COR-L47 (cell line): ENCODE data around the gene MLLT10.
"Not testable (repeated sequence)": the region's sequence is repeated elsewhere in the genome, so short reads cannot be mapped to it uniquely, and the experiment has no call there.

Experiments
- DNase-seq: peaks from one replicate; lab custom pipeline; 2025; lab: John Stamatoyannopoulos, UW

The MLLT10 gene

DNA sequence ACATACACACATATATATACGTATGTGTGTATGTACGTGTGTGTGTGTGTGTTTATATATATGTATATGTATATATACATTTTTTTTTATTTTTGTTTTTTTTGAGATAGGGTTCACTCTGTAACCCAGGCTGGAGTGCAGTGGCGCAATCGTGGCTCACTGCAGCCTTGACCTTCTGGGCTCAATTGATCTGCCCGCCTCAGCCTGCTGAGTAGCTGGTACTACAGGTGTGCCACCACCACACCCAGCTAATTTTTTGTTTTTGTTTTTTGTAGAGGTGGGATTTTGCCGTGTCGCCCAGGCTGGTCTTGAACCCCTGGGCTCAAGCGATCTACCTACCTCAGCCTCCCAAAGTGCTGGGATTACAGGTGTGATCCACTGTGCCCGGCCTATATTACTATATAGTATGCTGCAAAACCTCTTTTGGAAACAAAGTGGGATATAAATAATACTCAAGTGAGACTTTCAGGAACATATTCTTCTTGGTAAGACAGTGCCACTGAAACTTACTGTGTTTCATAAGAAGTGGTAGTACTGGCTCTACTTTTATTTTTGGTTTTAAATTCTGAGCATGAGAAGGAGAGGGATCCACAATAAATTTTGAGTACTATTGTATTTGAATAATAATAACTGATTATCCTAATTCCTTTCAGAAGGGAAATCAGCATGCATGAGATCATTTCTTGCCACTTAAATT lies 51.0 kb downstream of the MLLT10 start:
- no peak for DNase-seq

DNA sequence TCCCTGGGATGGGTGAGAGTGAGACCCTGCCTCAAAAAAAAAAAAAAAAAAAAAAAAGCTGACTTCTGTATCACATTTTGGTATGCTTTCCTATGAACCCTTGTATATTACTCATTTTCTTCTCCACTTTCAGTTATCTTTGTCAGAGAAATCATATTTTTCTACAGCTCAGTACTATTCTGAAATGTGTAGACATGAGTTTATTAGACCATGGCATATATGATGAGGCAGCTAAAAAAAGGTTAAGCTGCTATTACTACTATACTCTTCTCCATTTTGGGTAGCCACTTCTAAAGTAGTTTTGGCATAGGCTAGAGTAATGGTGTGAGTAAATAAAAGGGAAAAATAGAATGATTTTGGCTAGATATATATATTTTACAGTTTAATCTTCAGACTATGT lies 53.4 kb downstream of the MLLT10 start:
- DNase-seq = no peak

DNA sequence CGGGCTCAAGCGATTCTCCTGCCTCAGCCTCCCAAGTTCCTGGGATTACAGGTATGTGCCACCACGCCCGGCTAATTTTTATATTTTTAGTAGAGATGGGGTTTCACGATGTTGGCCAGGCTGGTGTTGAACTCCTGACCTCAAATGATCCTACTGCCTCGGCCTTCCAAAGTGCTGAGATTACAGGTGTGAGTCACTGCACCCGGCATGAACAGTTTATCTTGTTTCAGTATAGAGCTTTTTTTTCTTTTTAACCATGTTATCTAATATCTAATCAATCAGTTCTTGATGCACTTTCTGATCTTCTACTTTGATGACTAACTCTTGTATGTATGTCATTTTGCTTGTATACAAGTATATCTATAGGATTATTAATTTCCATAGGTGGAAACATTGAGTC lies 54.1 kb downstream of the MLLT10 start:
- DNase-seq = not testable (repeated sequence)

DNA sequence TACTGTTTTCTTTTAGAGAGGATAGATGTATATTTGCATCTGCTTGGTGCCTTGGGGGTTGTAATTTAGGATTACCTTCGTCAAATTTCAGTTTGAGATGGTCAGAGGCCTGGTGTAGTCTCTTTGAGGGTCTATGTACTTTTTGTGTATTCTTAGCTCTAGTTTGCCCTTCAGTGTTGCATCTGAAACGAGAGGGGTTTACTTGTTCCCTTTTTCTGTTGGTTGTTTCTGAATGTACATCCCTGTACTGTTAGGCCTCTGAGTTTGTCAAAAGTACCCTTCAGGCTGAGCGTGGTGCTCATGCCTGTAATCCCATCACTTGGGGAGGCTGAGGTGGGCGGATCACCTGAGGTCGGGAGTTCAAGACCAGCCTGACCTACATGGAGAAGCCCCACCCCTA lies 60.0 kb downstream of the MLLT10 start:
- DNase-seq = no peak

DNA sequence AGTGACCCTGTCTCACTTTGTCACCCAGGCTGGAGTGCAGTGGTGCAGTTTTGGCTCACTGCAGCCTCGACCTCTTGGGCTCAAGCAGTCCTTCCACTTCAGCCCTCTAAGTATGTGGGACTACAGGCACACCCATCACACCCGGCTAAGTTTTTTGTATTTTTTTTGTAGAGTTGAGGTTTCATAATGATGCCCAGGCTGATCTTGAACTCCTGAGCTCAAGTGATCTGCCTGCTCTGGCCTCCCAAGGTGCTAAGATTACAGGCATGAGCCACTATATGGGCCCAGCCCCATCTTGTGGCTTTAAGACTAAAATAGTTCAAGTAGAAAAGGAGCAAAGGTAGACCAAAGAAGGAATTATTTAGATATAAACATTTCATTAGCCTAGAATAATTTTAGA lies 65.5 kb downstream of the MLLT10 start:
- DNase-seq = no peak

DNA sequence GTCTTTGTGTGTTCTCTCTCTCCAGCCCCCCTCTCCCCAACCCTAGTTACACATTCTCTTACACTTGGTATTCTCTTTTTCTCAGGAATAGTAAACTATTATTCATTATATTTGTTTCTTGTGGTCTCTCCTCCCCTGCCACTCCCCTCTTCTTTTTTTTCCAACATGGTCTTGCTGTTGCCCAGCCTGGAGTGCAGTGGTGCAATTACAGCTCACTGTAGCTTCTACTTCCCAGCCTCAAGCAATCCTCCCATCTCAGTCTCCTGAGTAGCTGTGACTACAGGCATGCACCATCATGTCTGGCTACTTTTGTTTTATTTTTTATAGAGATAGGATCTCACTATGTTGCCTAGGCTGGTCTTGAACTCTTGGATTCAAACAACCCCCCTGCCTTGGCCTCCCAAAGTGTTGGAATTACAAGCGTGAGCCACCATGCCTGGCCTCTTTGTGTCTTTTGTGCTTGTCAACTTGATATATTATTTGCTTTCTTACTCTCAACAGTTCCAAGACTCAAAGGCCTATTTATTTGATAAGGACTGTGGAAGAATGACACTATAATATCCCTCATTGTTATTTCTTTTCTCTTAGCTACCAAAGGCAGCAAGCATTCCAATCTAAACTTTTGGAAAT lies 66.9 kb downstream of the MLLT10 start:
- no peak for DNase-seq

DNA sequence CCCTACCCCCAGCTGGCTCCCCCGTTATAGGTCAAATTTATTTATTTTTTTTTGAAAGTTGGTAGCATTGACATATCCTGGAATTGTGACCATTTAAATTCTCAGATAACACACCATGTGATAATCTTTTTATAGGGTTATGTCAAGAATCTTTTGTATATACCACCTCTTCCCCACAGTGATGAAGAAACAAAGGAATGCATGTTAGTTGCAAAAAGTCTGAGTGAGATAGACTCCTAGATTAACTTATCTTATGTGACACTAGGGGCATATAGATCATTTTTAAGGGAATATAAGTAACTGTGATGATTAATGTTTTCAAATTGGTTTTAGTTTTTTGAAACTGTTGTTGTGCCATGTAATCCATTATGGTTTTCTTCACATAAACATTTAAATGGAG lies 68.3 kb downstream of the MLLT10 start:
- DNase-seq = no peak

DNA sequence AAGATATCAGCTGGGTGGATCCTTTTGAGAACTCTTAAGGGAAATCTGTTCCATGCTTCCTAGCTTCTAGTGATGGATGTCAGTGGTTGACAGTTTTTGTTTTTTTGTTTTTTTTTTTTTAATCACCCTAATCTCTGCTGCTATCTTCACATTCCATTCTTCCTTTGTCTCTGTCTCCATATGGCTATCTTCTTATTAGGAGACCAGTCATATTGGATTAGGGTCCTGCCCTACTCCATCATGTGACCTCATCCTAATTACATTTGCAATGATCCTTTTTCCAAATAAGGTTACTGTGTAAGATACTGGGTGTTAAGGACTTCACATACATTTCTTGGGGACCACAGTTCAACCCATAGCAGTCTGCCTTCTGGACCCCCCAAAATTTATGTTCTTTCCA lies 69.7 kb downstream of the MLLT10 start:
- no peak for DNase-seq

DNA sequence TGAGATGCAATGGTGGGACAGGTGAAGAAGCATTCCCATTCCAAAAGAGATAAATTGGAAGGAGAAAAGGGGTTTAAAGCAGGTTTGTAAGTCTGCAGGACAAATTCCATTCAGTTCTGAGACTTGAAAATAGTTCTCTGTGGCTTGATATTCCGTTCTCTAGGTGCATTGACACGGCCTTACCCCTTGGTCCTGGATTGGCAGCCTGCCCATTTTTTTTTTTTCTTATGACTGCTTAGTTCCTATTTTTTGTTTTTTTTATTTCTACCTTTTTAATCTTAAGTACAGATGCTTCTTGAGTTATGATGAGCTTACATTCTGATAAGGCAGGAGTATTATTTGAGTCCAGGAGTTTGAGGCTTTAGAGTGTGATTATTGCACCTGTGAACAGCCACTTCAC lies 70.6 kb downstream of the MLLT10 start:
- DNase-seq = no peak

DNA sequence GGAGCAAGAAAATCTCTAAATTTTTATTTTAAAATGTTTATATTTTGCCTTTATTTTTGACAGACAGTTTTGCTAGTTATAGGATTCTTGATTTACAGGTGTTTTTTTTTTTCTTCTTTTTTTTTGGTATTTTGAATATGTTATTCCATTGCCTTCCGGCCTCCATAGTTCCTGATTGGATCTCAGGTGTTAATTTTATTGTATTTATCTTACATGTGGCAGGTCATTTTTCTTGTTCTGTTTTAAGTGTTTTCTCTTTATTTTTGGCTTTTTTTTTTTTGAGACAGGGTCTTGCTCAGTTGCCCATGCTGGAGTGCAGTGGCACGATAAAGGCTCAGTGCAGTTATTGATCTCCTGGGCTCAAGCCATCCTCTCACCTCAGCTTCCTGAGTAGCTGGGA lies 73.9 kb downstream of the MLLT10 start:
- DNase-seq = no peak

DNA sequence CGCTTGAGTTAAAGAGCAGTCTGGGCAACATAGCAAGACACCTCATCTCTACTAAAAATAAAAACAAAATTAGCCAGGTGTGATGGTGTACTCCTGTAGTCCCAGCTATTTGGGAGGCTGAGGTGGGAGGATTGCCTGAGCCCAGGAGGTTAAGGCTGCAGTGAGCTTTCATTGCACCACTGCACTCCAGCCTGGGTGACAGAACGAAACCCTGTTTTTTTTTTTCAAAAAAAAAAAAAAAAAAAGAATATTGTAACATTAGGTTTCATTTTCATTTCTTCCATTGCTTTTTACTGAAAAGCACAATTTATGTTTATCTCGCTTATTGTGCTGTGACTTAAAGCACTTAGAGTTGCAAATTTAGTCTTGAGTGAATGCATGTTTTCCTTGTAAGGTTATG lies 80.0 kb downstream of the MLLT10 start:
- no peak for DNase-seq

DNA sequence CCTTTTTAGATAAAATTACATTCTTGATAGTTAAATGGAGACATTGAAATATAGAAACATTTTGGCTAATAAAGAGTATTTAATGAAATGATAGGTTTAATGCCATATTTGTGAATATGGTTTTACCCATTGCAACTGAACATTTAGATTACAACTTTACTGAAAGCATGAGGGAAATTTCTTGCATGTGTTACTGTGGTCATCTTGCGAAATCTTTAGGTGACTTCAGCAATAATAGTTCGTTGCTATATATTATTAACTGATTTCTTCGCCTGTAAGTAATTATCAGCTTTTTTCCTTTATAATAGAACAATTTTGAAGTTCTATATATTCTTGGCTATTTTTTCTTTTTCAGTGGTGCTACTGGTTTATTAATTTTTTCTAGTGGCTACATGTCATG lies 83.2 kb downstream of the MLLT10 start:
- DNase-seq = no peak

DNA sequence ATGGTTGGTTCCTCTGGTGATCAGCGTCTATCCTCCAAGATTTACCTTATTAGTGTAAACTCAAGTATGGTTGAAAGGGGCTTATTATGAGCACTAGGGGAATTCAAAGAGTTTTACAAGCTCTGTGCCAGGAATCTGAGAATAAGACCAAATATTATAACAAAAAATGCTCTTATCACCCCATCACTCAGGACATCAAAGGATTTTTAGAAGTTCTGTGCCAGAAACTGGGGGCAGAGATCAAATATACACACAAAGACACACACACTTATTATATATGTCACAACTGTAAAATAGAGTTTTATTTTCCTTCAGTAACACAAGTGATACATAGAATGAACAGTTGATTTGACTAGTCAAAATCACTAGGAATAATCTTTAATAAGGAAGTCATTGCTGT lies 89.3 kb downstream of the MLLT10 start:
- no peak for DNase-seq

DNA sequence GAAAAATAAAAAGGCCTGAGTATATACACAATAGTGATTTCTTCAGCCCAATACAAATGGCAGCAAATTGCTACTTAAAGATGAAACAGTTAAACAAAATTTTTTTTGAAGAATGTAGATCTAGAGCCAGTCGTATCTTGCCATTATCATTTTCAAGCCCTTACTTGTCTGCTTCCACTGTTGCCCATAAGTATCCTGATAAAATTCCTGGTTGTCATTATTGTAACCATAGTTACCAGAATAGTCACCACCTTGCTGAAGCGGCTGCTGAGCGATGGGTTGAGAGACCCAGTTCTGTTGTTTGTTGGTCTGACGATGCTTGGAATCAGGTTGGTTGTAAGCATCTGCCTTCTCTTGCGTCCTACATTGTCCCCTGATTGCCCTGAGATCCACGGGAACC lies 90.4 kb downstream of the MLLT10 start:
- not testable (repeated sequence) for DNase-seq

DNA sequence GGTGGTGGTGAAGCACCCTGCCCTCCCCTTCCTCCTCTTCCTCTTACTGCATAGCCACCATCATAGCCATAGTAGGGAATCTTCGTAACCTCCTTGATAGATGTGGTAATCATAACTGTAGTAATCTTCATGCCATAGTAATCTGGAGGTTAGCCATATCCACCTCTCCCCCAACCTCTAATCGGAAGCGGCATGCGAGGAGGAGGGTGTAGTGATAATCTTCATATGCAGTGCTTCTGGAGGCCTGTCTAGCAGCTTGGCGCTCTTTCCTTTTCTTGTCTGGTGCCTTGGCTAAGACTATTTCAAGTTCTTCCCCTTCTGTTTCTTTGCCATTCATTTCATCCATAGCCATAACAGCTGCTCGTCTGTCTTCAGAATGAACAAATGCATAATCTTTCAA lies 90.9 kb downstream of the MLLT10 start:
- no peak for DNase-seq

DNA sequence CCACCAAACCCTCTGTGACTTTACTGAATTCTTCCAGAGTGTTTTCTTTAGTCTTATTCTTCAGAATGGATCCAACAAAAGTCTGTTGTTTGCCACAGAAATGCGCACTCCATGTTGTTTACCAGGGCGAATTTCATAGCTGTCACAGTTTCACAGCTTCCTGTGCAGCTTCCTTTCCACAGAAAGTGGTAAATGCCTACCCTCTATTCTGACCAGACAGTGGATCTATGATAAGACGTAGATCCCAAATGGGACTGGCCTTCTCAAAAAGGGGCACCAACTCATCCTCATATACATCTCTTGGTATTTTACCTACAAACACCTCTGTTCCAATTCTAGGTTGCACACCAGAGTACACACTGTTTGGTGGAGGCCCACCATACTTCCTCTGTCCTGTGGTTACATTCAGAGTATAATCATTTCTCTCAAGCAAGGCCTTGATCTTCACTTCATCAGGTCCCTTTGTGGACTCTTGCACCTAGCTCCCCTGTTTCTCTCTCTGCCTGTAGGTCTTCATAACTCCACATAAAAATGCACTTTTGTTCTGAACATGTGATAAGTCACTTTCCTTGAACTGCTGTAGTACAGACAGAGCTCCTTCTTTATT lies 91.7 kb downstream of the MLLT10 start:
- no peak for DNase-seq

DNA sequence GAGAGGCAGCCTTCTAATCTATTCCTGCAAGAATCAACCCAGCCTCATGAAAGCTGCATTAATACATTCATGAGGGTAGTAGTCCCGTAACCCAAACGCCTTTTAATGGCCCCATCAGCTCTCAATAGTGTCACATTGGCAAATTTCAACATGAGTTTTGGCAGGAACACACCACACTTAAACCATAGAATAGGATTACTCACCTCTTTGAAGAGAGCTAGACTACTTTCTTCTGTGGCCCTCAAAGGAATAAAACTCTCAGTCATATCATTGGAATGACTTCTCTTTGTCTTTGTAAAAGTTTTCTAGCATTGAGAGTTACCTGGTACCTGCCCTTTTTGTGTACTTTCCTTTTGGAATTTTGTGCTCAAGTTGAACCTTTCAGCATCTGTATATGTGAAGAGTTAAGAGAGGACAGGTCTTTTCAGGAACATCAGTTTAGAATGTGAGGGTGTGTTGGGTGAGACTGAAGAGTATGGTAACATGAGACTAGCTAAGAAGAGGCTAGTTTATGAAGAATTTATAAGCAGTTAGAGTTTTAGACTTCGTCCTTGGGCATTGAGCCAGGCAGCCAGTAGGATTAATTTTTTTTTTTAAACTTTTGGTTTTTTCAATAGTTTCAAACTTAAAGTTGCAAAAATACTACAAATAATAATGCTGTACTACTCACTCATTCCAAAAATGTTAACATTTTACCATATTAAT lies 92.6 kb downstream of the MLLT10 start:
- no peak for DNase-seq

DNA sequence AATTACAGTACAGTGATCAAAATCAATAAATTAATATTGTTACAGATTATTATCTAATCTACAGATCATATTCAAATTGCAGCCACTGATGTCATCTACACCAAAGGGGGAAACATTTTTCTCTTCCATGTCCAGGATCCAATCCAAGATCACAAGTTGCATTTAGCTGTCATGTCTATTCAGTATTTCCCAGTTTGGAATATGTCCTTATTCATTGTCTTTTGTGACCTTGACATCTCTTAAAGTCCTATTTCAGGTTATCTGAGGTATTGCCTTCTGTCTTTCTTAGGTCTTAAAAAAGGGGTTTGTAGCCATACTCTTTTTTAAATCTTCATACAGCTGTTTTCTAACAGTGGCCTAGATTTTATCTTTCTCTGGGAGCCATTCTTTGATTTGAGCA lies 93.3 kb downstream of the MLLT10 start:
- DNase-seq = no peak

DNA sequence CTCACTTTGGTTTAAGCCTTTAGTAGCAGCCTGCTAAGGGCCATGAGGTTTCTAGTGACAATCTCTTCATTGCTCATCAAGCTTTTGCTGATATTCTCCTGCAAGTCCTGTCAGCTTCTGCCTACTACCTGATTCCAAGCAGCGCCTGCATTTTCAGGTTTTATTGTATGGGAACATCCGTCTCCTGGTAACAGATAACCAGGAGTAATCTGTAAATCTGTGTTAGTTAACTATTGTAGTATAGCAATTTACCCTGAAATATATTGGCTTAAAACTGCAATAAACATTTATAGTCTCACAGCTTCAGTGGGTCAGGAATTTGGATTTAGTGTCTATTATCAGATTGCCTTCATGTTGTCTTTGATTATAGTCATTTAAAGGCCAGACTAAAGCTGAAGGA lies 94.0 kb downstream of the MLLT10 start:
- DNase-seq = no peak

DNA sequence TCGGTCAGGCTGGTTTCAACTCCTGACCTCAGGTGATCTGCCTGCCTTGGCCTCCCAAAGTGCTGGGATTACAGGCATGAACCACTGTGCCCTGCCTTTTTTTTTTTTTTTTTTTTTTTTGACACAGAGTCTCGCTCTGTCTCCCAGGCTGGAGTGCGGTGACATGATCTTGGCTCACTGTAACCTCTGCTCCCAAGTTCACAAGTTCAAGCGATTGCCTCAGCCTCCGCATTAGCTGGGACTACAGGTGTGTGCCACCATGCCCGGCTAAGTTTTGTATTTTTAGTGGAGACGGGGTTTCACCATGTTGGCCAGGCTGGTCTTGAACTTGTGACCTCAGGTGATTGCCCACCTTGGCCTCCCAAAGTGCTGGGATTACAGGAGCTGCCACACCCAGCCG lies 94.6 kb downstream of the MLLT10 start:
- not testable (repeated sequence) for DNase-seq

DNA sequence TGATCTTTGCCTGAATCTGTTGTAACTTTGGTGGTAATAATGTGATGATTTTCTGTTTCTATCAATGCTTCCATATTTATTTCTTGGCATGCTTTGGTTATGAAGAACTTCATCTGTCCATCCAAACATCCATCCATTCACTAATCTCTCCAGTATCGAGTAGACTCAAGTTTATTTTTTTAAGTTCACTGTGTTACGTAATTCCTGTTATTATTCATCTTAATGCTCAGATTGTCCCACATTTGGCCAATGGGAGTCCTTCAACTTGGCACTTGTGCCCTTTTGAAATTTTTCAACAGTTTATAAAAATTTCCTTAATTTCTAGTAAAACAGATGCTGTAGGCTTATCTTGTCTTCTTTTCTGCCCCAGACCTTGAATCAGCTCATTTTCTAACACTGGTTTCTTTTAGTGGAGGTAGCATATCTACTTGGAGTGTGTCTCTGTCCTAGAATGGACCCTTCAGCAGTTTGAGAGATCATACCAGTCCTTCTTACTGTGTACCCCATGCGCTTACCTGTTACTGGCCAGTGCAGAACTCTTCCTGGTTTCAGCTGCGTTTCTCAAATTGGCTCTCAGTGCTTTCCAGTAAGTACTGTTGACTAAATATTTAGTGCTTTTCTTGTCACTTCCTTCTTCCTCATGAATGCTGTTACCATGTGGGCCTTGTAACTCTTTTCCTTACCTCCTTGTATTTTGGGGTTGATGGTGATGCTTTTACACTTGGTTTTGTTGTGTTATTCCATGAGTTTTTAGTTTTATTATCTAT lies 100.8 kb downstream of the MLLT10 start:
- no peak for DNase-seq

DNA sequence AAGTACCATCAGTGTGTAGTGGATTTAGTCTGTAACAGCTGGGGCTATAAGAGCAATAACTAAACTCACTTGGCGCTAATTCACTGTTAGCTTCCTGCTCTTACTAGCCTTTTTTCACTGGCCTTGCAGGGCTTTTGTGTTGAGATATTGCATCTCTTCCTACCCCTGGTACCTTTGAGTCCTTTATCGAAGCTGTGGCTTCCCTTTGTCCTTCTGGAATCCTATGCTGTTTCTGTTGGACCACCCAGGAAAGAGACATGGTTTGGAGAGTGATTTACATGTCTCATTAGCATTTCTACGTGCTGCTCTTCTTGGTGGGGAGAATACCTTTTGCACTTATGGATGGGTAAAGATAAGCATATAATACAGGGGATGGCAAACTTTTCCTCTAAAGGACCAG lies 103.8 kb downstream of the MLLT10 start:
- DNase-seq = no peak
